ENCODE data around the gene PIGV.

PIGV gene

DNA sequence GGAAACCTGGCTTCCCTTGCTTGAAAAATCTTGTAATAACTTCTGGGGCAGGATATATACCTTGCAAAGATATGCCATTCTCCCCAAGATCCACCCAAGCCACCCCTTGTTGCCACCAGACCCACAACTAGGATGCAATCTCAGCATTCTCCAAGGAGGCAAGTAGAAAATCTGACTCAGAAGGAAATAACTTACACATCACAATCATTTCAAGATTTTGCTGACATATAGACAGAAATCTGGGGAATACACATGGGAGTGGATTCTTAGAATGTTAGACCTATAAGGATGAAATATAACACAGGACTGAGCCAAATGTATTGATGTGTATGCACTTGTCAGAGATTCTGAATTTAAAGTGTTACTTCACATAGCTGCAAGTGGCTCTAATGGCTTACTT, 24.0 kb downstream of the PIGV start:
- CTCF ChIA-PET = interaction anchor here (0.6 to 2.7 kb wide), 3 partner anchors 9 to 281 kb away, joined by 3 to 8 read pairs (median 3); no protein-coding TSS in a partner anchor

DNA sequence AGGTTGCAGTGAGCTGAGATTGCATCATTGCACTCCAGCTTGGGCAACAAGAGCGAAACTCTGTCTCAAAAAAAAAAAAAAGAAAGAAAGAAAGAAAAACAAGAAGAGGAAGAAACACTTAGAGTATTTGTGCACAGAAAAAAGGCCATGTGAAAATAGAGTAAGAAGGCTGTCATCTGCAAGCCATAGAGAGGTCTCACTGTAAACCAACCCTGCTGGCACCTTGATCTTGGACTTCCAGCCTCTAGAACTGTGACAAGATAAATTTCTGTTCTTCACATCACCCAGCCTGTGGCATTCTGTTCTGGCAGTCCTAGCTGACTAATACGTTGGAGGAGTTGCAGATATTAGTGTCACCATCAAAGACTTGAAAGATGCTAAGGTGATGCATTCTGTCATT, 26.6 kb downstream of the PIGV start:
- no peak for TF ChIP-seq L3MBTL2 (conservative IDR thresholded peaks at IDR 0.05)
- no peak for TF ChIP-seq SP1 (IDR thresholded peaks at IDR 0.05)
- POLR2A ChIA-PET = no interaction called here
- DNase-seq (ENCODE audit: extremely low spot score) = no peak
- CTCF ChIA-PET = no interaction called here

More for the DNA sequence above, 24.0 kb downstream of the PIGV start:
- POLR2A ChIA-PET = interaction anchor here (1.1 to 1.7 kb wide), 3 partner anchors 15 to 54 kb away, joined by 3 to 6 read pairs (median 4); partner anchors contain the start of gene ZDHHC18
- TF ChIP-seq FOXK2 (IDR thresholded peaks at IDR 0.05) = no peak
- no peak for TF ChIP-seq FOXA1 (IDR thresholded peaks at IDR 0.05)
- no peak for TF ChIP-seq SUZ12 (IDR thresholded peaks at IDR 0.05)
- no peak for TF ChIP-seq BHLHE40 (IDR thresholded peaks at IDR 0.05; ENCODE audit: borderline replicate concordance)
- TF ChIP-seq ZNF384 (IDR thresholded peaks at IDR 0.05) = no peak
- TF ChIP-seq TARDBP (IDR thresholded peaks at IDR 0.05) = no peak
- TF ChIP-seq L3MBTL2 (conservative IDR thresholded peaks at IDR 0.05) = no peak
- no peak for TF ChIP-seq ARNT (IDR thresholded peaks at IDR 0.05)
- TF ChIP-seq LEF1 (IDR thresholded peaks at IDR 0.05; ENCODE audit: borderline replicate concordance) = no peak
- DNase-seq (ENCODE audit: extremely low spot score) = no peak

DNA sequence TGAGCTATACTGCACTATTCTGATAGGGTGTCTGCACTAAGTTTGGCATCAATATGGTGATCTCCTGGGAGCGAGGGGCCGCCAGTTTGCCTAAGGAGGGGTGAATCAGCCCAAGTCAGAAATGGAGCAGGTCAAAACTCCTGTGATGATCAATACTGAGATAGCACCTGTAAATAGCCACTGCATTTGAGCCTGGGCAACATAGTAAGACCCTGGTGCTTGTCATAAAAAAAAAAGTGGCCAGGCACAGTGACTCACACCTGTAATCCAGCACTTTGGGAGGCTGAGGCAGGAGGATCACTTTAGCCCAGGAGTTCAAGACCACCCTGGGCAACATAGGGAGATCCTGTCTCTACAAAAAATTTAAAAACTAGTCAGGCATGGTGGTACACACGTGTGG, 27.1 kb downstream of the PIGV start:
- CTCF ChIA-PET = no interaction called here
- TF ChIP-seq BHLHE40 (IDR thresholded peaks at IDR 0.05; ENCODE audit: borderline replicate concordance) (no peak), LEF1 (IDR thresholded peaks at IDR 0.05; ENCODE audit: borderline replicate concordance) (no peak), TARDBP (IDR thresholded peaks at IDR 0.05) (no peak), SUZ12 (IDR thresholded peaks at IDR 0.05) (no peak), NFRKB (IDR thresholded peaks at IDR 0.05) (no peak), ELF4 (IDR thresholded peaks at IDR 0.05) (no peak), FOXK2 (IDR thresholded peaks at IDR 0.05) (no peak), FOXA1 (IDR thresholded peaks at IDR 0.05) (no peak), ZNF384 (IDR thresholded peaks at IDR 0.05) (no peak), FOXM1 (IDR thresholded peaks at IDR 0.05; ENCODE audit: borderline replicate concordance) (no peak), HDGF (IDR thresholded peaks at IDR 0.05; ENCODE audit: borderline replicate concordance) (no peak)
- TF ChIP-seq, protein P1, sequence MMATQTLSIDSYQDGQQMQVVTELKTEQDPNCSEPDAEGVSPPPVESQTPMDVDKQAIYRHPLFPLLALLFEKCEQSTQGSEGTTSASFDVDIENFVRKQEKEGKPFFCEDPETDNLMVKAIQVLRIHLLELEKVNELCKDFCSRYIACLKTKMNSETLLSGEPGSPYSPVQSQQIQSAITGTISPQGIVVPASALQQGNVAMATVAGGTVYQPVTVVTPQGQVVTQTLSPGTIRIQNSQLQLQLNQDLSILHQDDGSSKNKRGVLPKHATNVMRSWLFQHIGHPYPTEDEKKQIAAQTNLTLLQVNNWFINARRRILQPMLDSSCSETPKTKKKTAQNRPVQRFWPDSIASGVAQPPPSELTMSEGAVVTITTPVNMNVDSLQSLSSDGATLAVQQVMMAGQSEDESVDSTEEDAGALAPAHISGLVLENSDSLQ (IDR thresholded peaks at IDR 0.05) = no peak
- DNase-seq (ENCODE audit: extremely low spot score) = no peak
- POLR2A ChIA-PET = interaction anchor here (0.6 kb wide), 1 partner anchor 26 kb away, joined by 3 read pairs; no protein-coding TSS in a partner anchor

DNA sequence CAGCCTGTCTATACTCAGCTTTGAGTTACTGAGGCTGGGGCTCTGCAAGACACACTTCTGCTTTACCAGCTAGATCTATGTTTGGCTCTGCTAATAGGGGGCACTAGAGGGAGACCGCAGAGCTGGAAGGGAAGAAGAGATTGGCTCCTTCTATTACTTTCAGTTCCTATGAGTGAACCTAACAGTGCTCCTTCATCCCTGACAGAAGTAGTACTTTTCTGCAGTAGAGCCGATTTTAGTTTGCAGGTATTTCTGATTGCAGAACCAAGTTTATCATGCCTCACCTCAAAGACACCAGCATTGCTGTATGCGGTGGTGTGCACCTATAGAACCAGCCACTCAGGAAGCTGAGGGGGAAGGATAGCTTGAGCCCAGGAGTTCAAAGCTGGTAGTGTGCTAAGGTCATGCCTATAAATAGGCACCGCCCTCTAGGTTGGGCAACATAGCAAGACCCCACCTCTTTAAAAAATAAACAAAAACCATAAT, 33.1 kb downstream of the PIGV start:
- no peak for DNase-seq (ENCODE audit: extremely low spot score)
- ChIA-PET POLR2A (interaction anchor here (0.6 to 1.1 kb wide), 3 partner anchors 33 to 69 kb away, joined by 3 to 4 read pairs (median 3); partner anchors contain the start of genes GPN2 and PIGV), CTCF (interaction anchor here (0.6 to 1.0 kb wide), 2 partner anchors 9 to 21 kb away, joined by 3 read pairs; no protein-coding TSS in a partner anchor)
- TF ChIP-seq HDGF (IDR thresholded peaks at IDR 0.05; ENCODE audit: borderline replicate concordance) = no peak
- no peak for TF ChIP-seq FOXM1 (IDR thresholded peaks at IDR 0.05; ENCODE audit: borderline replicate concordance)

DNA sequence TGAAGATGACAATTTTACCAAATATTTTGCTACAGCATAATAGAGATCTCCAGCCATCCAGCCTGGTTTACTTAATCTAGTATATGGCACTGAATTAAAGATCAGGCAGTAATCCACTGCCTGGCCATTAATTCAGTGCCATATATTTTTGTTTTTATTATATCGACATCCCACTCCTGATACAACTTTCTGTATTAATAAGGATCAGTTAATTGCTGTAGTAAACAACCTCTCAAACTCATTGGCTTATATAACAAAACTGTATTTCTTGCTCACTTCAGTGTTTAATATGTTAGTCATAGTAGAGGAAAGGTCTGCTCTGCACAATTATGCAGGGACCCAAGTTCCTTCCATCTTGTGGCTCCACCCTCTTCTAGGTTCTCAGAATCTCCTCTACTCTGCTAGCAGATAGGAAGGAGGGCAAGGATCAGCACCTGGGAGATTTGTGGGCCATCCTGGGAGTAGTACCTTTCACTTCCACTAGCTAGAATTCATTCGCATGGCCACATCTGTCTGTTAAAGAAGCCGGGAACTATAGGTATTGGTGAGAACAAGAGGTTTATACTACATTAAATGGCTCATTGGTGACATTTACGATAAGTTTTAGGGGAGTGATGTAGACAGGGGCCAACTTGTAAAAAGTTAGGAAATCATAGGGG, 35.1 kb downstream of the PIGV start:
- POLR2A ChIA-PET = interaction anchor here (1.0 kb wide), 1 partner anchor 42 kb away, joined by 3 read pairs; no protein-coding TSS in a partner anchor
- CTCF ChIA-PET = no interaction called here
- TF ChIP-seq NFRKB (IDR thresholded peaks at IDR 0.05) = no peak
- no peak for TF ChIP-seq BHLHE40 (IDR thresholded peaks at IDR 0.05; ENCODE audit: borderline replicate concordance)
- no peak for TF ChIP-seq CTBP1 (IDR thresholded peaks at IDR 0.05; ENCODE audit: borderline replicate concordance)
- no peak for TF ChIP-seq SUZ12 (IDR thresholded peaks at IDR 0.05)
- no peak for TF ChIP-seq SP1 (IDR thresholded peaks at IDR 0.05)
- TF ChIP-seq ELF4 (IDR thresholded peaks at IDR 0.05) = no peak
- no peak for TF ChIP-seq TARDBP (IDR thresholded peaks at IDR 0.05)
- no peak for TF ChIP-seq FOXM1 (IDR thresholded peaks at IDR 0.05; ENCODE audit: borderline replicate concordance)
- TF ChIP-seq, protein P1 (IDR thresholded peaks at IDR 0.05) = no peak
- TF ChIP-seq ZNF384 (IDR thresholded peaks at IDR 0.05) = no peak
- no peak for DNase-seq (ENCODE audit: extremely low spot score)

DNA sequence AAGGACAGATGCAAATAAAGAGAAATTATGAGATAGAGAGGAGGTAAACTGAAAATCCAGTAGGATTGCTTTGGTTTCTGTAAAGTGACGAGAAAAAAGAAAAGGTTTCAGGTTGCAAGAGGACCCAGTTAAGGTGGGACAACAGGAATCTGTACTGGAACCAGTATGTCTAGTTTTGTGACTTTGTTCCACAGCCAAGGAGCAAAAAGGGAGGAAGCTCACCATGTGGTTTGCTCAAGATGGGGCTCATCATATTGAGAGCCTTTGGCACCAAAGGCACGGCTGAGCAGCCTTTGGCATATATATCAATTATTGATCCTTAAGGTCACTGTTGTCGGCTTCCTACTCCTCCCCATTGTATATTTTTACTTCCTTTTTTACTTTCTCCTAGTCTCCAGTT, 37.0 kb downstream of the PIGV start:
- CTCF ChIA-PET = no interaction called here
- DNase-seq (ENCODE audit: extremely low spot score) = no peak
- TF ChIP-seq LEF1 (IDR thresholded peaks at IDR 0.05; ENCODE audit: borderline replicate concordance) = no peak
- no peak for TF ChIP-seq ARNT (IDR thresholded peaks at IDR 0.05)
- TF ChIP-seq, protein P1 (IDR thresholded peaks at IDR 0.05) = no peak
- TF ChIP-seq BHLHE40 (IDR thresholded peaks at IDR 0.05; ENCODE audit: borderline replicate concordance) = no peak
- no peak for TF ChIP-seq NFRKB (IDR thresholded peaks at IDR 0.05)
- TF ChIP-seq L3MBTL2 (conservative IDR thresholded peaks at IDR 0.05) = no peak
- TF ChIP-seq ZNF384 (IDR thresholded peaks at IDR 0.05) = no peak
- no peak for TF ChIP-seq FOXA1 (IDR thresholded peaks at IDR 0.05)
- TF ChIP-seq HDGF (IDR thresholded peaks at IDR 0.05; ENCODE audit: borderline replicate concordance) = no peak
- TF ChIP-seq SP1 (IDR thresholded peaks at IDR 0.05) = no peak
- TF ChIP-seq FOXM1 (IDR thresholded peaks at IDR 0.05; ENCODE audit: borderline replicate concordance) = no peak
- TF ChIP-seq CTBP1 (IDR thresholded peaks at IDR 0.05; ENCODE audit: borderline replicate concordance) = no peak
- POLR2A ChIA-PET = interaction anchor here (0.9 to 1.7 kb wide), 2 partner anchors 15 to 41 kb away, joined by 3 to 4 read pairs; no protein-coding TSS in a partner anchor
